Trophoblast cell (in vitro differentiated cells and primary cell): Measurements from ENCODE around the gene SPOP.

Source experiments
- DNase-seq, 2 donors: peaks; one replicate each; pipeline ENCODE4 v3.0.0-alpha.2; 2016
- H2AFZ ChIP-seq: 2 replicates; pipeline ENCODE4 v1.6.1; 2013; ENCODE audit warnings: low read length, moderate library complexity, mild to moderate bottlenecking; ENCODE audit not compliant: insufficient read depth, poor library complexity
- H2AK5ac ChIP-seq: 2 replicates; pipeline ENCODE4 v1.6.1; 2013; ENCODE audit warnings: mild to moderate bottlenecking, low read length
- H2BK120ac ChIP-seq: 2 replicates; pipeline ENCODE4 v1.6.1; 2013; ENCODE audit warnings: low read length, mild to moderate bottlenecking, moderate library complexity; ENCODE audit not compliant: insufficient read depth, poor library complexity
- H2BK12ac ChIP-seq: 2 replicates; pipeline ENCODE4 v1.6.1; 2013; ENCODE audit warnings: mild to moderate bottlenecking, low read length, moderate library complexity
- H2BK5ac ChIP-seq: 2 replicates; pipeline ENCODE4 v1.6.1; 2013; ENCODE audit warnings: low read length, low read depth, moderate library complexity, mild to moderate bottlenecking; ENCODE audit not compliant: poor library complexity
- H3K14ac ChIP-seq: 2 replicates; pipeline ENCODE4 v1.6.1; 2013; ENCODE audit warnings: mild to moderate bottlenecking, low read length
- H3K18ac ChIP-seq: 2 replicates; pipeline ENCODE4 v1.6.1; 2013; ENCODE audit warnings: mild to moderate bottlenecking, low read length
- H3K23ac ChIP-seq: 2 replicates; pipeline ENCODE4 v1.6.1; 2013; ENCODE audit warnings: low read length
- H3K27ac ChIP-seq: 2 replicates; pipeline ENCODE4 v1.5.1; 2013; ENCODE audit warnings: low read depth, mild to moderate bottlenecking, inconsistent platforms, low read length, moderate library complexity
- H3K27me3 ChIP-seq: 2 replicates; pipeline ENCODE4 v1.6.1; 2013; ENCODE audit warnings: inconsistent platforms, mild to moderate bottlenecking, low read length, moderate library complexity; ENCODE audit not compliant: insufficient read depth
- H3K36me3 ChIP-seq, 2 experiments: 1 replicate in 1 of 2; 2 replicates in 1 of 2; pipeline ENCODE4 v1.6.1; 2013; ENCODE audit warnings: low read length in 2 of 2, mild to moderate bottlenecking in 2 of 2, moderate library complexity in 1 of 2; ENCODE audit not compliant: insufficient read depth in 2 of 2, control insufficient read depth in 1 of 2
- H3K4ac ChIP-seq: 2 replicates; pipeline ENCODE4 v1.6.1; 2013; ENCODE audit warnings: low read depth, mild to moderate bottlenecking, low read length, moderate library complexity
- H3K4me1 ChIP-seq, 2 experiments: 1 replicate in 1 of 2; 2 replicates in 1 of 2; pipeline ENCODE4 v1.6.1; 2013; ENCODE audit warnings: low read length in 2 of 2, mild to moderate bottlenecking in 2 of 2, moderate library complexity in 1 of 2; ENCODE audit not compliant: insufficient read depth in 2 of 2, control insufficient read depth in 1 of 2
- H3K4me2 ChIP-seq: 2 replicates; pipeline ENCODE4 v1.6.1; 2013; ENCODE audit warnings: inconsistent platforms, mild to moderate bottlenecking, low read length, moderate library complexity
- H3K4me3 ChIP-seq: 2 replicates; pipeline ENCODE4 v1.5.1; 2013; ENCODE audit warnings: mild to moderate bottlenecking, low read depth, low read length, inconsistent platforms
- H3K79me1 ChIP-seq: one replicate; pipeline ENCODE4 v1.6.1; 2013; ENCODE audit warnings: low read length
- H3K79me2 ChIP-seq: 2 replicates; pipeline ENCODE4 v1.6.1; 2013; ENCODE audit warnings: low read length, mild to moderate bottlenecking; ENCODE audit not compliant: control insufficient read depth, insufficient read depth, poor library complexity
- H3K9ac ChIP-seq: 2 replicates; pipeline ENCODE4 v1.6.1; 2013; ENCODE audit warnings: mild to moderate bottlenecking, low read length
- H3K9me3 ChIP-seq: 2 replicates; pipeline ENCODE4 v1.6.1; 2013; ENCODE audit warnings: low read depth, mild to moderate bottlenecking, control low read depth, inconsistent platforms, low read length; ENCODE audit not compliant: insufficient read depth
- H4K12ac ChIP-seq: 2 replicates; pipeline ENCODE4 v1.6.1; 2013; ENCODE audit warnings: low read depth, mild to moderate bottlenecking, low read length, moderate library complexity
- H4K8ac ChIP-seq: 2 replicates; pipeline ENCODE4 v1.6.1; 2013; ENCODE audit warnings: low read depth, mild to moderate bottlenecking, low read length, moderate library complexity
- H4K91ac ChIP-seq: one replicate; pipeline ENCODE4 v1.6.1; 2013; ENCODE audit warnings: low read depth, mild to moderate bottlenecking, low read length, moderate library complexity
- WGBS: extraction: QIAGEN DNeasy Blood & Tissue Kit; methylation state at CpG from one replicate; pipeline ENCODE4 v1.1.7; 2013; ENCODE audit warnings: missing lambda C conversion rate; ENCODE audit not compliant: insufficient read length, insufficient coverage; ENCODE audit errors: extremely low coverage; 5-methylcytosine and 5-hydroxymethylcytosine counted together

Gene SPOP

GRCh38 chr17:49582789-49583188 is 95.1 kb downstream of the SPOP start:
- Histone ChIP-seq H2BK12ac (no peak overlapping the region), H3K27me3 (no peaks in the 10 kb centered on the region), H3K14ac (no peak overlapping the region), H3K9me3 (peaks cover 4% of the 10 kb centered on the region), H3K79me1 (no peaks in the 10 kb centered on the region), H2BK5ac (no peak overlapping the region), H2AFZ (no peak overlapping the region), H3K36me3 (peaks cover 0 to 2% of the 10 kb centered on the region in 2 experiments), H4K8ac (no peak overlapping the region), H3K23ac (no peak overlapping the region), H3K4ac (no peak overlapping the region), H4K91ac (no peak overlapping the region), H2AK5ac (no peak overlapping the region), H3K18ac (no peak overlapping the region), H3K4me1 (peaks cover 0 to 2% of the 10 kb centered on the region in 2 experiments), H3K4me2 (no peak overlapping the region), H3K4me3 (no peak overlapping the region), H3K9ac (no peak overlapping the region), H3K27ac (no peak overlapping the region), H3K79me2 (no peaks in the 10 kb centered on the region), H4K12ac (no peak overlapping the region), H2BK120ac (no peak overlapping the region)
- DNase-seq, result no peak
- no CpG with 5 or more reads among the region's 8 CpGs for WGBS

- no peak overlapping the region for H2BK120ac ChIP-seq
- H3K9me3 ChIP-seq, result peaks cover 4% of the 10 kb centered on the region
- no peaks in the 10 kb centered on the region for H3K79me2 ChIP-seq
Observed at GRCh38 chr17:49582055-49582722, 95.7 kb downstream of the SPOP start.

DNA sequence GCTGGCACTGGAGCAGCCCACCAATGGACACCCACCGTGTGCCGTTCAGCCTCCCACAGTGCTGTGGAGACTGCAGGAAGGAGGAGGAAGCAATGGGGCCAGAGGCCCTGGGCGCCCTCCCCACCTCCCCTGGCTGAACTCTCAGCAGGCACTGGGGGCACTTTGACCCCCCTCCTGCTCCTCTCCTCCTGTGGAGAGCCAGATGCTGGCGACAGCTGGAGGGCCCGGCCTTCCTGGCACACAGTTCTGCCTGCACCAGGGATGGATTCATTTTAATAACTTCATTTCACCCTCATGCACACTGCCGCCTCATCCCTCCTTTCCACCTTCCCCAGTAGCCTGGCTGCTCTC is 96.3 kb downstream of the SPOP start:
- no peaks in the 10 kb centered on the region for H3K36me3 ChIP-seq
- no peak overlapping the region for H4K12ac ChIP-seq
- no CpG with 5 or more reads among the region's 6 CpGs for WGBS
- no peak overlapping the region for H3K9ac ChIP-seq
- no peak overlapping the region for H3K4ac ChIP-seq
- H3K27me3 ChIP-seq, result no peaks in the 10 kb centered on the region
- H4K8ac ChIP-seq, result no peak overlapping the region
- H2BK5ac ChIP-seq, result no peak overlapping the region
- no peak overlapping the region for H3K4me2 ChIP-seq
- no peaks in the 10 kb centered on the region for H3K79me1 ChIP-seq
- H3K23ac ChIP-seq, result no peak overlapping the region
- peaks cover 4% of the 10 kb centered on the region for H3K9me3 ChIP-seq
- no peak overlapping the region for H3K14ac ChIP-seq
- no peak overlapping the region for H3K4me3 ChIP-seq
- no peak overlapping the region for H2BK12ac ChIP-seq
- H2AFZ ChIP-seq, result no peak overlapping the region
- no peak overlapping the region for H3K18ac ChIP-seq
- no peak for DNase-seq
- no peak overlapping the region for H2BK120ac ChIP-seq
- no peak overlapping the region for H2AK5ac ChIP-seq
- no peak overlapping the region for H3K27ac ChIP-seq
- H3K79me2 ChIP-seq, result peaks cover 4% of the 10 kb centered on the region
- H4K91ac ChIP-seq, result no peak overlapping the region
- peaks cover 6 to 7% of the 10 kb centered on the region in 2 experiments for H3K4me1 ChIP-seq

More at GRCh38 chr17:49582055-49582722, 95.7 kb downstream of the SPOP start:
- Histone ChIP-seq H2BK12ac (no peak overlapping the region), H3K9ac (no peak overlapping the region), H3K27ac (no peak overlapping the region), H3K4me1 (peaks cover 1 to 2% of the 10 kb centered on the region in 2 experiments), H3K4me2 (no peak overlapping the region), H2AFZ (no peak overlapping the region), H4K91ac (no peak overlapping the region), H3K18ac (no peak overlapping the region), H3K79me1 (no peaks in the 10 kb centered on the region), H4K12ac (no peak overlapping the region), H3K14ac (no peak overlapping the region), H3K4me3 (no peak overlapping the region), H2BK5ac (no peak overlapping the region), H4K8ac (no peak overlapping the region), H2AK5ac (no peak overlapping the region), H3K36me3 (no peaks in the 10 kb centered on the region), H3K4ac (no peak overlapping the region), H3K27me3 (no peaks in the 10 kb centered on the region), H3K23ac (no peak overlapping the region)
- no peak for DNase-seq
- no CpG with 5 or more reads among the region's 12 CpGs for WGBS

DNA sequence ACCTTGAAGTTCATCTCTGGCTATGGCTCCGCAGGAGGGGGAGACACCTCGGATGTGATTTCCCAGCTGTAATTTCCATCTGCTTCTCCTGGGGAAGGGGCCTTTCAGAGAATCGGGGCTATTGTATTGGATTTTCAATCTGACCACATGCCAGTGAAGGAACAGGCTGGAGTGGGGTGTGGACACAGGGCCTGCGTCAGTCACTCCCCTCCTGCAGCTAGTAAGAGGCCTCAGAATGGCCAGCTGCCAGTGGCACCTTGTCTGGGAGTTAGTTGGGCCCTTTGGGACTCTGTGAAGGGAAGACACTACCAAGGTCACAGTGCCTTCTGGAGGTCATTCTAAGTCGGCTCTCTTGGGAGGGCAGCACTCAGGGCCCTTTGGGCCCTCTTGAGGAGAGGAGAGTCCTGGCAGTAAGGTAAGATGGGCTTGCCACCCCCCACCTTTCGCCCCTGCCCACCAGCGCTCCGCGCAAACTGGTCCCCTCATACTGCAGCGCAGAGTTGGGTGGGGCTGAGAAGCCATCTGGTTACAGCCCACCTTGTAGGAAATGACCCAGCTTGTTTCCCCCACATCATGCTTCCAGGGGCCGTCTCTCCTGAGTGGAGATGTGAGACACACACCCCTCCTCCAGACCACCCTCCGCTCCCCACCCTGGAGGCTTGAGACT is 96.8 kb downstream of the SPOP start:
- Histone ChIP-seq H2BK12ac (no peak overlapping the region), H3K18ac (no peak overlapping the region), H3K79me1 (no peaks in the 10 kb centered on the region), H3K14ac (no peak overlapping the region), H3K4me1 (peaks cover 6 to 7% of the 10 kb centered on the region in 2 experiments), H2AFZ (no peak overlapping the region), H3K4ac (no peak overlapping the region), H3K9me3 (peaks cover 4% of the 10 kb centered on the region), H3K36me3 (no peaks in the 10 kb centered on the region), H3K23ac (no peak overlapping the region), H3K4me2 (no peak overlapping the region), H3K79me2 (peaks cover 4% of the 10 kb centered on the region), H3K4me3 (no peak overlapping the region), H2BK5ac (no peak overlapping the region), H4K8ac (no peak overlapping the region), H3K27me3 (no peaks in the 10 kb centered on the region), H2BK120ac (no peak overlapping the region), H2AK5ac (no peak overlapping the region), H4K91ac (no peak overlapping the region), H3K9ac (no peak overlapping the region), H4K12ac (no peak overlapping the region), H3K27ac (no peak overlapping the region)
- WGBS, result no CpG with 5 or more reads among the region's 12 CpGs
- no peak for DNase-seq
